GM19238 (cell line): Measurements from ENCODE around the gene PURA.

Source experiments
- DNase-seq: peaks from one replicate; pipeline ENCODE4 v3.0.0; 2011; ENCODE audit warnings: low spot score; ENCODE audit not compliant: insufficient read length

PURA gene

DNA sequence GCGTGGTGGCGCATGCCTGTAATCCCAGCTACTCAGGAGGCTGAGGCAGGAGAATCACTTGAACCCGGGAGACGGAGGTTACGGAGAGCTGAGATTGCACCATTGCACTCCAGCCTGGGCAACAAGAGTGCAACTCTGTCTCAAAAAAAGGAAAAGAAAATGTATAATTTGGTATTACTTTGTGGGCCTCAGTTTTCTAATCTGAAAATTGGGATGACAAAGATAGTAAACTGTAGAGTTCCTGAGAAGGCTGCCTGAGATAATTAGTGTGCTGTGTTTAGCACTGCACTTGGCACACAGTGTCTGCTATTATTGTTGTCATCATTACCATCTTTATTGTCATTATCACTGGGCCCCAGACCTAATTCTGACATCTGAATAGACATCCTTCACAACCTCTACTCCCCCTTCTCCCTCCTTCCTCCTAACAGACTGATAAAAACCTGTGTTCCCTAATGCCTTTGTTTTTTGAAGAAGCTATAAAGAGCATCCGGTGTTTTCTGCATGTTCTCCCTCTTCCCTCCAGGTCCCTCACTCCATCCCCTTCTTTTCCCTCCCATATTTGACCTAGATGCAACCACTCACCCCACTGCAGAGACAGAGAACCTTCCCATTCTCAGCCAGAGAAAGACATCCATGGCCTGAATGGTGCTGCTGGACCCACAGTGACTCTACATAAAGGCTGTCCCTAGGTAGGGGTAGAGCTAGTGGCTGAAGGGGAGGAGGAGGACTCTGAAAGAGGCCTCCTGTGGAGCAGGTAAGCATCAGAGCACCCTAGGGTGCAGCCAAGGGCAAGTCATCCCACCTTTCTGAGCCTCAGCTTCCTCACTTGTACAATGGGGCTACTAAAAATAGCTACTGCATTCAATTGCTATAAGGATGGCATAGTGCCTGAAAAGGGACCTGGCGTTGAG lies 45.4 kb downstream of the PURA start:
- no peak for DNase-seq

DNA sequence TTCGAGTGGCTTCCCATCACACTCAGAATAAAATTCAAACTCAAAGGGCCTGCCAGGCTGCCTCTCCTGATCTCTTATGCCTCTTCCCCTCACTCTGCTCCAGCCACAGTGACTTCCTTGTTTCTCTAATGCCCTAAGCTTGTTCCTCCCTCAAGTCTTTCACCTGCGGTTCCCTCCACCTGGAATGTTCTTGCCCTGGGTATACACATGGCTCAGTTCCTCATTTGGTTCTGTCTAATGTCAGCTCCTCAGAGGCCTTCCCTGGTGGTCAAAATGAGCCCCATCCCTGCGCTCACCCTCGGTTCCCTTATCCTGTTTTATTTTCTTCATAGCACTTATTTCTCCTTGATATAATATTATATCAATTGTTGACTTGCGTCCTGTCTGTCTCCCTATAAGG lies 48.4 kb downstream of the PURA start:
- no peak for DNase-seq

DNA sequence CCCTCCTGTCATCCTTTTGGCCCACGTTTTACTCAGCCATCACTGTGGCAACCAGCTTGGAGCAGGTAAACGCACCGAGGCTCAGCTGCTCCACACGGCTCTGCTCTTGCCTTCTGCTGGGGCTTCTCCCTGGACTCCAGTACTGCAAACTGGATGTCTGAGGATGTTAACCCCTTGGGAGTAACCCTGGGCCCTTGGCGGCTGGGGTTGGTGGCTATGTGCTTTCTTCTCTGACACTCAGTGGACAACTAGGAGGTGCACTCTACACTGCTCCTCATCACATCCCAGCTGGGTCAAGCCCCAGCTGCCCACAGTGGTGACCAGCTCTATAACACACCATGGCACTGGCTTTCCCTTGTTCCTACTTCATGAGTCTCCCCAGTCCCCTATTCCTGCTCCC lies 48.9 kb downstream of the PURA start:
- DNase-seq, result no peak

DNA sequence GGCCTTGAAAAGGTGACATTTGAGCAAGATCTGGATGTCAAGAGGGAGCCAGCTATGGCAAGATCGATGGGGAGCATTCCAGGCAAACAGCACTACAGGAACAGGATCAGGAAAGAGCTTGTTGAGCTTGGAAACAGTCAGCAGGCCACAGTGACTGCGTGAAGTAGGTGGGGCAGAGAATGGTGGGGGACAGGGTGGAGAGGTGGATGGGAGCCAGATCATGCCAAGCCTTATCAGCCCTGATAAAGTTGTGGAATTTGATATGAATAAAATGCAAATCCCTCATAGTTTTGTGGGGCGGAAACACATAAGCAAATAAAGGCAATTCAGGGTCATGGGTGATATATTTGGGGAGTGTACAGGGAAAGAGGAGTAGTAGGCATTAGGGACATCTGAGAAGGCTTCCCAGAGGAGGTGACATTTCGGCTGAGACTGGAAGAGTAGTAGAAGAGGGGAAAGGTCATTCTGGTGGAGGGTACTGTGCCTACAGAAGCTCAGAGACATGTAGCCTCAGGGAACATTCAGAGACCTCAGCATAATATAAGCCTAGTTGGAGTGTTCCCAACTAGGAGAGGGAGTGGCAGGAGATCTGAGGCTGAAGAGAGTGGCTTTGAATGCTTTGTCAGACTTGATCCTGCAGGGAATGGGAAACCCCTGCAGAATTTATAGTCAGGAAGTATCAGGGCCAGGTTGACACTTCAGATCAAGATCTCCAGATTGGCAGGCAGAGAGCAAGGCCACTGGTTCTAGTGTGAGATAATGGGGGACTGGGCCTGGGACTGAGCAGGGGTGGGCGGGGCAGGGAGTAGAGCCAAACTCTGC lies 51.4 kb downstream of the PURA start:
- no peak for DNase-seq

DNA sequence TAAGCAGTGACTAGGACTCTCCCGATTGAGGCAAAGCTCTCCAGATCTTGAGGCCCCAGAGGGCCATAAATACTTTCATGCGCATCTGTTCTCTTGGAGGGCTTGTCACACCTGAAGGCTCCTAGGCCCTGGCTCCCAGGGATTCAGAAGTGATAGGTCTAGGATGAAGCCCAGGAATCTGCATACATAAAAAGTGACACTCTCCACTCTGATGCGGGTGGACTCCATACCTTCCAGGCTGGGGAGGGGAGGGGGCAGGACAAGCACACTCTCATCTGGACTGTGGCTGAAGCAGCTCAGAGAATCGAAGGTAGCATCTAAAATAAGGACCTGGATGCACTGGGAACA lies 52.0 kb downstream of the PURA start:
- no peak for DNase-seq

DNA sequence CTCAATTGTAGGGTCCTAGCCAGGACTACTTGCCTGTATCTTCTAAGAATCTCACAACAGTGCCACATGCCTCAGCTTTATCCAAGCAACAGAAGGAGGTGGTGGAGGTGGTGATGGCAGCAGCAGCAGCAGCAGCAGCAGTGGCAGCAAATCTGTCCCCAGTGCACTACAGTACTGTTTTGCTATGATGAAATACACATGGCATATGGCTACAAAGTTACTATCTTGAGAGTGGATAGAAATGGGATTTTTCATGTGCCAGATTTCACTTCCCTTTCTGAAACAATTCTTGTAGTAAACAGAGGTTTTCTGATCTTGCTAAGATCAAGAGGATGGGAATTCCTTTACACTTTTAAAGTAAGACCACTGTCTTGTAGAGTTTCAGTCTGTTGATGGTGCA lies 53.0 kb downstream of the PURA start:
- DNase-seq, result no peak

DNA sequence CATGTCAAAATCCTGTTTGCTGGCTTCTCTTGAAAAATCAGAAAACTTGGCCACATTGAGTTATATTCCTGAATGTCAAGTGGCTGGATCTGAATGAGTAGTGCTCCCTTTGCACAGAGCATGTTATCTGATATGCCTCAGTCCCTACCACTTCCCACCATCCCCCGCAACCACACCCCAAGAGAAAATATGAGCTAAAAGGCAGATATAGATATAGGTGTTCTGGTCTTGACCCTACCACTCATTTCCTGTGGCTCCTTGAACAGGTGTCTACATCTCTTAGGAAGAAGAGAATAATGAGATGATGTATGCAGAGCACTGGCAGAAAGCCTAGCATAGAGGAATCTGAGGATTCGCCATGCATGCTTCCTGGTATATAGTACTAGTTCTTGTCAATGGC lies 54.5 kb downstream of the PURA start:
- DNase-seq, result no peak

DNA sequence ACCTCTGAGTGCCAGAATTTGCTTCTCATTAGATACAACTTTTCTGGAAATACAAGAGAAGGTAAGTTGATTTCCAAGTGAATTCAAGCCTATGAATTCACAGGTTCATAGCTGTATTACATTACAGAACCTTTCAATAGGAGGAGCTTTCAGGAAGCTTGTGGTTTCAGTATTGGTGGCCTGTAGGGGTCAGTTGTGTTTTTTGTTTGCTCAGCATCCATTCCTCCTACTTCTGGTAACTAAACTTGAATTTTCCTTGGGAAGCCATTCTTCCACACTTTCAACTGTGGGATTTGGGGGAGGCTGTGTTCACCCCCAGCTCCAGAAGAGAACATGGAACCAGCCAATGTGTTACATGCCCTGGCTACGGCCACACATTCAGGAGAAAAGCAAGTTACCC lies 55.5 kb downstream of the PURA start:
- no peak for DNase-seq

DNA sequence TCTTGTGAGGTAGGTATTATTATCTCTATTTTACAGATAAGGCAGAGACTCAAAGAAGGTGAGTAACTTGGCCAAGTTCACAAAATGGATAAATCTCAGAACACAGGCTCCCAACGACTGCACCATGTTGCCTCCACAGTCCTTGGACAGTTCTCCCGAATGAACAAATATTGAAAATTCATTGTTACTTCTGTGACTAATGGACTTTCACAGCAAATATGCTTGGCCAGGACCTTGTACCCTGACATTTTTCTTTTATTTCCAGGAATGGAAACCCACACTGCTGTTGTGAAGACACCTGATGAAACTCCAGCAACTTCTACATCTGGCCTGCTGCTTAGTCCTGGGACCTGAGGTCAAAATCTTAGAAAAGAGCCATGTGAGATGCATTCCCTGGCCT lies 58.6 kb downstream of the PURA start:
- no peak for DNase-seq

DNA sequence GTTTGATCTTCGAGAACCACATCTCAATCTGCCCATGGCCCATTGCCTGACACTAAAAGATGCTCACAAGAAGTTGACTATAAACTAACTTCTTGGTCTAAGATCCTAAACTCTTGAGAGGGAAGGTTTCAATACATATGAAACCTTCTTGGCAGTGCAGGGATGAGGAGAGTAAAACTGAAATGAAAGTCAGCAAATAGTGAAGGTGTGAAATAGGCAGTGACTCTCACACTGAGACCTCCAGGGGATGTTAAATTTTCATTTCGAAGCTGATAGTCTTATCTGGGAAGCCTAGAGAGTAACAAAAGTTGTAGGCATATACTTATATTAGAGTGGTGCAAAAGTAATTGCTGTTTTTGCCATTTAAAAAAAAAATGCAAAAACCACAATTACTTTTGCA lies 60.1 kb downstream of the PURA start:
- no peak for DNase-seq

DNA sequence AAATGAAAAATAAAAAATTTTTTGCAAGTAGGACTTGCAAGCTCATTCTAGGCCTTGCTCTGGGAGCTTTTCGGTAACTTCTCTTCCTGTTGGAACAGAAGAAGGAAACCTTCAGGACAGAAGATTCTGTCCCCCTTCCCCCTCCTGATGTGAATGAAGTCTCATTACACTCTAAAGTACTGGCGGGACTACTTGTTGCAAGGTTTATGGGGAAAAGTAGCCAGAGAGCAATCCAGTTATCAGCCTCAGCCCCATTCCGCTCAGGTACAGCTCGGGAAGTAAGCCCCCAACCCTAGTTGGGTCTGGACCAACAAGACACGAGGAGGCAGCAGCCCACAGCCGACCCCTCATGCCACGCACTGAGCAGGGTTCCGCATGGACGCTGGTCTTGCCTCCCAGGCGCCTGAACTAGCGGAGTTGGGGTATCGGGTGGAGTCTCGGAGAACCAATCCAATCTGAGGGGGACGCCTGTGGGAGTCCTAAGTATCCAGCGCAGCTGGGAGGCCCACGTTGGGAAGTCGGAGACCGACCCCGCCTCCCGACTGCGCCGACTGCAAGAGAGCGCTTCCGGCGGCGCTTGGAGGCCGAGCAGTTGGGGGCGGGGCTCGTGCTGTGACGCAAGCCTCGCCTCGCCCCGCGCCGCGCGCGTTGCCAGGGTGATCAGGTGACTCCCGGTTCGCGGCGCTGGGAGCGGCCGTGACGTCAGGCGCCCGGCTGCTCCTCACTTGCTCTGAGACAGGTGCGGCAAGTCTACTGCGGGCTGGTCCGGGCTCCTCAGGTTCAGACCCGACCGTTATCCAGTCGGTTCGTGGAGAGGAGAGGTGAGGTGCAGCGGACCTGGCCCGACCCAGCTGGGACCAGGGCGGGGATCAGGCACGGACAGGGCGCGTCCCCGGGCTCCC lies 60.8 kb downstream of the PURA start, which contains the start of gene CYSTM1:
Gene CYSTM1, plus strand, starts transcription at position 724 of the 902 bp plus-strand sequence. CDS start 19,278 bp downstream, outside the sequence.
- DNase-seq, result peak; percentile 85
